HK-2 (cell line): ENCODE measurements around the gene ATXN7L1.
"Not testable (repeated sequence)": the region's sequence is repeated elsewhere in the genome, so short reads cannot be mapped to it uniquely, and the experiment has no call there.

Experiments
- DNase-seq: peaks from one replicate; pipeline ENCODE4 v3.0.0-alpha.2; 2018; ENCODE audit not compliant: unreplicated experiment

The ATXN7L1 gene

GRCh38 chr7:105618016-105618296 lies 258.4 kb downstream of the ATXN7L1 start:
- no peak for DNase-seq

- no peak for DNase-seq
These were observed 259.0 kb downstream of the ATXN7L1 start for GRCh38 chr7:105617280-105618015.

- DNase-seq = no peak
These were observed 262.0 kb downstream of the ATXN7L1 start for GRCh38 chr7:105614341-105614840.

GRCh38 chr7:105613611-105614330 lies 262.6 kb downstream of the ATXN7L1 start:
- no peak for DNase-seq

- DNase-seq = no peak
These were observed 263.6 kb downstream of the ATXN7L1 start for GRCh38 chr7:105612806-105613205.

- DNase-seq = no peak
These were observed 264.3 kb downstream of the ATXN7L1 start for GRCh38 chr7:105611856-105612775.

- no peak for DNase-seq
These were observed 266.1 kb downstream of the ATXN7L1 start for GRCh38 chr7:105610165-105610930.

GRCh38 chr7:105602325-105603305 lies 273.8 kb downstream of the ATXN7L1 start:
- DNase-seq = no peak

GRCh38 chr7:105600720-105601550 lies 275.5 kb downstream of the ATXN7L1 start:
- no peak for DNase-seq

GRCh38 chr7:105599551-105599950 lies 276.8 kb downstream of the ATXN7L1 start:
- DNase-seq = no peak

- DNase-seq = not testable (repeated sequence)
These were observed 277.3 kb downstream of the ATXN7L1 start for GRCh38 chr7:105599080-105599479.

- no peak for DNase-seq
These were observed 279.5 kb downstream of the ATXN7L1 start for GRCh38 chr7:105596866-105597265.

- DNase-seq = no peak
These were observed 282.4 kb downstream of the ATXN7L1 start for GRCh38 chr7:105594034-105594433.

GRCh38 chr7:105591522-105591921 lies 284.9 kb downstream of the ATXN7L1 start:
- no peak for DNase-seq

- DNase-seq = no peak
These were observed 285.6 kb downstream of the ATXN7L1 start for GRCh38 chr7:105590793-105591192.

GRCh38 chr7:105589356-105590077 lies 286.9 kb downstream of the ATXN7L1 start:
- peak; percentile 72 for DNase-seq

- peak; percentile 18 for DNase-seq
These were observed 288.3 kb downstream of the ATXN7L1 start for GRCh38 chr7:105587909-105588635.
